Endodermal cell (in vitro differentiated cells): ENCODE results near the gene THUMPD2. TPM values are rescaled to one million over a fixed set of nuclear protein-coding genes. Genes with fewer than 3 reads are reported as not detected.

Source experiments
- DNase-seq: peaks from one replicate; pipeline ENCODE4 v3.0.0-alpha.2; 2017
- H3K27ac ChIP-seq: 2 replicates; pipeline ENCODE4 v1.5.1; 2013; ENCODE audit warnings: mild to moderate bottlenecking, low read depth, low read length, moderate library complexity
- H3K27me3 ChIP-seq: 2 replicates; pipeline ENCODE4 v1.6.1; 2013; ENCODE audit warnings: mild to moderate bottlenecking, low read length, moderate library complexity; ENCODE audit not compliant: insufficient read depth, control insufficient read depth, poor library complexity, severe bottlenecking
- H3K36me3 ChIP-seq: 2 replicates; pipeline ENCODE4 v1.7.0; 2013; ENCODE audit warnings: mild to moderate bottlenecking, low read length, moderate library complexity; ENCODE audit not compliant: control insufficient read depth, insufficient read depth
- H3K4me1 ChIP-seq: one replicate; pipeline ENCODE4 v1.7.0; 2013; ENCODE audit warnings: low read length; ENCODE audit not compliant: control insufficient read depth, insufficient read depth
- H3K4me3 ChIP-seq: 2 replicates; pipeline ENCODE4 v1.5.1; 2013; ENCODE audit warnings: mild to moderate bottlenecking, low read length, moderate library complexity
- H3K9ac ChIP-seq: 2 replicates; pipeline ENCODE4 v1.6.1; 2013; ENCODE audit warnings: mild to moderate bottlenecking, low read length, moderate library complexity; ENCODE audit not compliant: poor library complexity, severe bottlenecking; ENCODE audit errors: extremely low read depth
- H3K9me3 ChIP-seq: 2 replicates; pipeline ENCODE4 v1.6.1; 2013; ENCODE audit warnings: mild to moderate bottlenecking, low read length, moderate library complexity; ENCODE audit not compliant: control insufficient read depth
- H3K27ac Mint-ChIP-seq: 2 replicates; pipeline ENCODE4 v1.8.0; 2020; ENCODE audit warnings: mixed read lengths
- H3K27me3 Mint-ChIP-seq: 2 replicates; pipeline ENCODE4 v1.8.0; 2021; ENCODE audit warnings: mild to moderate bottlenecking, mixed read lengths; ENCODE audit not compliant: insufficient read depth
- H3K36me3 Mint-ChIP-seq: 2 replicates; pipeline ENCODE4 v1.8.0; 2020; ENCODE audit warnings: low read depth, mixed read lengths
- H3K4me1 Mint-ChIP-seq: 2 replicates; pipeline ENCODE4 v1.8.0; 2020; ENCODE audit warnings: mixed read lengths
- H3K4me3 Mint-ChIP-seq: 2 replicates; pipeline ENCODE4 v1.8.0; 2020; ENCODE audit warnings: mild to moderate bottlenecking, moderate library complexity, mixed read lengths
- H3K9me3 Mint-ChIP-seq: 2 replicates; pipeline ENCODE4 v1.8.0; 2020; ENCODE audit warnings: mild to moderate bottlenecking, mixed read lengths
- WGBS, 2 experiments: methylation state at CpG; one replicate each; pipeline versions ENCODE4 v1.1.5 to v1.1.7; 2013; ENCODE audit warnings: missing lambda C conversion rate in 2 of 2, mixed read lengths in 1 of 2; ENCODE audit not compliant: insufficient coverage in 1 of 2, insufficient read length in 1 of 2; 5-methylcytosine and 5-hydroxymethylcytosine counted together
- total RNA-seq, 2 donors: library from RNA; stranded (reverse); fragmentation: NEBNext Ultra II Directional in 1 of 2; extraction: Animal tissue kit (Norgen Biotek cat#: 25700) in 1 of 2; gene quantifications; 2 replicates in 1 of 2; 3 replicates in 1 of 2; pipeline ENCODE4 v1.2.1, GENCODE V29; 2021
- TF ChIP-seq, protein P1 (sequence below): fragments of 200-600 bp; sonication (generic); conservative IDR thresholded peaks from 2 replicates; pipeline ENCODE4 v1.5.0; 2021; ENCODE audit warnings: antibody characterized with exemption, mild to moderate bottlenecking

Gene THUMPD2
- total RNA-seq, 2 donors from 2014 or later, result 11.3 to 13.6 TPM

DNA sequence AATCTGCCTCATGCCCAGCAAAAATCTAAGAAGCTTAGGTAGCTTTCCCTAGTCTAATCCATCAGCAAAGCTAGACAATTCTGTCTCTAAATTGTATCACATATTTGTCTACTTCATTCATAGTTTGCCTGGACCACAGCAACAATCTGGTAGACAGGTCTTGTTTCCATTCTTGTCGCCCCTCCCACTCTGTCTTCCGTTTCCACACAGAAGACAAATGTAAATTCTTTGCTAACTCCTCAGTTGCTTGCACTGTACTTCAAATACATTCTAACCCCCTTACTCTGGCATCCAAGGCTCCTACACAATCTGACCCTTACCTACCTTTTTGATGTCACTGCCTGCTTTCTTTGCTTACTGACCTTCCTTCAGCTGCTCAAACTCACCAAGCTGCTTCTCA lies 40.1 kb downstream of the THUMPD2 start:
- TF ChIP-seq, protein P1, sequence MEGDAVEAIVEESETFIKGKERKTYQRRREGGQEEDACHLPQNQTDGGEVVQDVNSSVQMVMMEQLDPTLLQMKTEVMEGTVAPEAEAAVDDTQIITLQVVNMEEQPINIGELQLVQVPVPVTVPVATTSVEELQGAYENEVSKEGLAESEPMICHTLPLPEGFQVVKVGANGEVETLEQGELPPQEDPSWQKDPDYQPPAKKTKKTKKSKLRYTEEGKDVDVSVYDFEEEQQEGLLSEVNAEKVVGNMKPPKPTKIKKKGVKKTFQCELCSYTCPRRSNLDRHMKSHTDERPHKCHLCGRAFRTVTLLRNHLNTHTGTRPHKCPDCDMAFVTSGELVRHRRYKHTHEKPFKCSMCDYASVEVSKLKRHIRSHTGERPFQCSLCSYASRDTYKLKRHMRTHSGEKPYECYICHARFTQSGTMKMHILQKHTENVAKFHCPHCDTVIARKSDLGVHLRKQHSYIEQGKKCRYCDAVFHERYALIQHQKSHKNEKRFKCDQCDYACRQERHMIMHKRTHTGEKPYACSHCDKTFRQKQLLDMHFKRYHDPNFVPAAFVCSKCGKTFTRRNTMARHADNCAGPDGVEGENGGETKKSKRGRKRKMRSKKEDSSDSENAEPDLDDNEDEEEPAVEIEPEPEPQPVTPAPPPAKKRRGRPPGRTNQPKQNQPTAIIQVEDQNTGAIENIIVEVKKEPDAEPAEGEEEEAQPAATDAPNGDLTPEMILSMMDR, result no peak
- Histone ChIP-seq H3K36me3 (peaks cover 54% of the 10 kb centered on the region), H3K9me3 (no peaks in the 10 kb centered on the region), H3K9ac (no peak overlapping the region), H3K4me3 (no peak overlapping the region), H3K27me3 (no peaks in the 10 kb centered on the region), H3K27ac (no peak overlapping the region), H3K4me1 (peaks cover 11% of the 10 kb centered on the region)
- Mint-ChIP-seq H3K36me3 (peaks cover 33% of the 10 kb centered on the region), H3K4me3 (no peak overlapping the region), H3K4me1 (peaks cover 44% of the 10 kb centered on the region), H3K27me3 (no peaks in the 10 kb centered on the region), H3K27ac (no peak overlapping the region), H3K9me3 (no peaks in the 10 kb centered on the region)
- no peak for DNase-seq
- WGBS, 2 experiments, result 88 to 100% methylated on average over 2 of the region's 2 CpGs

DNA sequence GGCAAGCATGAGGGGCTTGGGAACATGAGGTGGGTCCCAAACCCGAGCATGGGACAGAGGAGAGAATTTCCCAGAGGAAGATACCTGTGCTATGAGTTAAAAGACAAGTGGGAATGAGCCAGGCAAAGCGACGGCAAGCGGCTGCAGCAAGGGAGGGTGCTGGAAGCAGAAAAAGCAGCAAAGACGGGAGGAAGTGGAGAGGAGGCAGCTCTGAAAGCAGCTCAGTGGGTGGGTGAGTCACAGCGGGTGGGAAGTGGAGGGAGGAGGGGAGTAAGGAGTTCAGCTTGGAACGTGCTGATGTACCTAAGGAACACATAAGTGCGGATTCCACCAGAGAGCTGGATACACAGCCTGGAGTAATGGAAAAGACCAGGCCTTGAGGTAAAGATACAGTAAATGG lies 41.4 kb downstream of the THUMPD2 start:
- Histone ChIP-seq H3K9me3 (no peaks in the 10 kb centered on the region), H3K4me1 (peaks cover under 1% of the 10 kb centered on the region), H3K36me3 (peaks cover 59% of the 10 kb centered on the region), H3K4me3 (no peak overlapping the region), H3K27me3 (no peaks in the 10 kb centered on the region), H3K27ac (peak overlapping the region; percentile 4), H3K9ac (no peak overlapping the region)
- DNase-seq, result peak; percentile 85
- H3K9me3 Mint-ChIP-seq, result no peaks in the 10 kb centered on the region
- no peak overlapping the region for H3K27ac Mint-ChIP-seq
- H3K36me3 Mint-ChIP-seq, result peaks cover 42% of the 10 kb centered on the region
- H3K4me3 Mint-ChIP-seq, result no peak overlapping the region
- TF ChIP-seq, protein P1, result no peak
- H3K4me1 Mint-ChIP-seq, result peaks cover 32% of the 10 kb centered on the region
- no peaks in the 10 kb centered on the region for H3K27me3 Mint-ChIP-seq
- 54 to 63% methylated on average over 7 to 8 of the region's 8 CpGs for WGBS, 2 experiments

DNA sequence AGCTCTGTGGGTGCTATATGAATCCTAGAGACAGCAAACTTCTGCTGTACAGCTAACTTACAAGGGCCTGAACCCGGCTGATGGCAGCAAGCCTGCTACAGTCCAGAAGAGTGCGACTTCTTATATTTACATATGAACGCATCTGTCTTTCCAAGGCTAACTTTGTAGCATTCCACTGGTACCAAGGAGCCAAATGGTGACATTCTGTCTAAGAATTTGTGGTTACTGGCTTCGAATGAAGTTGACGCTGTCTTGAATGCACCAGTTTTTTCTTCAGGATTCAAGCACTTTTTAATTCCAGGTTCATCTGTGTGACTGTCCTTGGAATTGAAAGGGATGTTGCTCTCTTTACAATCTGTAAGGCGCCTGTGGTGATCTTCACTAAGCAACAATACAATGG lies 42.4 kb downstream of the THUMPD2 start:
- Histone ChIP-seq H3K9me3 (no peaks in the 10 kb centered on the region), H3K27me3 (no peaks in the 10 kb centered on the region), H3K4me3 (no peak overlapping the region), H3K9ac (no peak overlapping the region), H3K27ac (no peak overlapping the region), H3K36me3 (peaks cover 57% of the 10 kb centered on the region), H3K4me1 (no peaks in the 10 kb centered on the region)
- H3K4me3 Mint-ChIP-seq, result no peak overlapping the region
- H3K27ac Mint-ChIP-seq, result no peak overlapping the region
- TF ChIP-seq, protein P1, result no peak
- no peaks in the 10 kb centered on the region for H3K27me3 Mint-ChIP-seq
- H3K36me3 Mint-ChIP-seq, result peaks cover 45% of the 10 kb centered on the region
- H3K9me3 Mint-ChIP-seq, result no peaks in the 10 kb centered on the region
- DNase-seq, result no peak
- peaks cover 21% of the 10 kb centered on the region for H3K4me1 Mint-ChIP-seq
- 92 to 94% methylated on average over 6 of the region's 6 CpGs for WGBS, 2 experiments
